ENCODE measurements around the gene MAPK13.
"Not testable (repeated sequence)": the region's sequence is repeated elsewhere in the genome, so short reads cannot be mapped to it uniquely, and the experiment has no call there.

MAPK13 gene

DNA sequence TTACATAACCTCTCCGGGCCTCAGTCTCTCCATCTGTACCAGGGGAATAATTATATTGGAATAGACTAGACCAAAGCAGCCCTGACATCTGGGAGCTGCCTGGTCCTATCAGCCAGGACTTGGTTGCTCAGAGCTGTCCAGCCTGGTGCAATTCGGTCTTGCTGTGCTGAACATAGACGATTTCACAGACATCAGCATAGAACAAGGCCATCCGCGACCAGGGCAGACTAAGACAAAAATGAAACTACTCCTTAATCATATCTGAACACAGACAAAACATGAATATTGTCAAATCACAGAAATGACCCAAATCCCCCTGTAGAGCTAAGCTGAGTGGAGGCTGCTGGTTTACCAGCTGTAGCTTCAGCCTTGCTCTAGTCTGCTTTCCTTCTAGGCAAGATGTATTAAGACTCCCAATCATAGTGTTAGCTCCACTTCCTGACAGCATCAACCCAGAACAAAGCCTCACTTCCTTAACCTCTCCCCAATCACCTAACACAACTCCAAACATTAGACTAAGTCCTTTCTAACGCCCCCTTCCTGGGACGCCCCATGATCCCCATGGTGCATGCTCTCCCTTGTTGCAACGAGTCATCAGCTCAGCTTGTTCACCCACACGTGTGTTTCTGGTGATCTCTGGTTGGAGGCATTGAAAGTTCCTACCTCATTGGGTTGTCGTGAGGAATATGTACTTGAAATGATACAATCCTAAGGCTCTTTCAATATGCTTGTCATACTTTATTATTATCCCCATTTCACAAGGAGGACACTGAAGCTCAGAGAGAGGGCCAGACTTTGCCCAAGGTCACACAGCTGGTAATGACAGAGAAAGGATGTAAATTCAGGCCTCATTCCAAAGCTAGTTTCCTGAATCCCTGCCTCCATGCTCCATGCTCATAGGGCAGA lies 3.5 kb upstream of the MAPK13 start:
- no peak for DNase-seq (ENCODE audit: low read depth in 2 of 3, low spot score in 2 of 3)

DNA sequence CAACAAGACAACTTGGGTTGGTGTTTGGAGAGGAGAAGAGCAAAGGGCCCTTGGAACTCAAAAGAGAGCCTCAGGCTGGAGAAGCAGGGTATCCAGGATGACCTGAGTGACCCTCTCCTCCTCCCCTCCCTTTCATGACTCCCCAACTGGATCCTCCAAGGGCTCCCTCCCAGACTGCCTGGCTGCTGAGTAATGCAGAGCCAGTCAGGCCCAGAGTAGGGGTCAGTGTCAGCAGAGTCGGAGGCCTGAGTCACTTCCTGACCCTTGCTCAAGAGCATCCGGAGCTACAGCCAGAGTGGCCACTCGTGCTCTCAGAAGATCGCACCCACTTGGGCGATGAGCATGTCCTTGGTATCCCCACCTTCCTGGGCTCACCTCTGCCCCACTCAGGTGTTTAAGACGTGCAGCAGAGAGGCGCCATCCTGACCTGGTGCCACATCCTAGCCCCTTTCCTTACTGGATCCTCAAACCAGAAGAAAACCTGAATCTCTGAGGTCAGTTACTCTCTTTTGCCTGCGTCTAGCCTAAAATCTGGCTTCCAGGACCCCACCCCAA lies 2.8 kb upstream of the MAPK13 start:
- DNase-seq (ENCODE audit: low read depth in 2 of 3, low spot score in 2 of 3): no peak

DNA sequence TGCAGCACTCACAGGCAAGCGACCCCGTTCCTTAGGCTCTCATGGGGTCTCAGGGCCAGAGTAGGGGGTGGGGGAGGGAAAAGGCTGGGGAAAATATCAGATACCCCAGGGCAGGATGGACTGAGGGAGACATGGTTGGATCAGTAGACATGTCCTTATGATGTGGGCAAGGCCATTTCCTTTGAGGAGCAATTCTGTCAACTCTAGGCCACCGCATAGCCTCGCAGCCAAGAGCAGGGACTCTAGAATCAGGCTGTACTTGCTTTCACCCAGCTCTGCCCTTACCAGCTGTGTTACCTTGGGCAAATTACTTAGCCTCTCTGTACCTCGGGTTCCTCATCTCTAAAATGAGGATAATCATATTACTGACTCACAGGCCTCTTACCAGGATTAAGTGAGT lies 2.2 kb upstream of the MAPK13 start:
- DNase-seq (ENCODE audit: low read depth in 2 of 3, low spot score in 2 of 3): no peak

DNA sequence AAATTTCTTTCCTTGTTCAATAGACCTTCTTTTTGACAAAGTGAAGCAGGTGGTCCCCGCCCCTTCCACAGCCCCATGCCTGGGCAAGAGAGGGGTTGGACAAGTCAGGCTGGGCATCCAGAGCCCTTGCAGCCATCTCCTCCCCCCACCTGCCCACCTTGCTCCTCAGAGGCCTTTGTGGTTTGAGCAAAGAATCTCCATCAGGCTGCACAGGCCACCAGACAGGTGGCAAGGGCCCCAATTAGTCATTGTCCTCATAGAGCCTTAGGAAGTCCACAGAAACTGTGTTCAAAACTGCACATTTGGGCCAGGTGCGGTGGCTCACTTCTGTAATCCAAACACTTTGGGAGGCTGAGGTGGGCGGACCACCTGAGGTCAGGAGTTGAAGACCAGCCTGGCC lies 1.5 kb upstream of the MAPK13 start:
- DNase-seq (ENCODE audit: low read depth in 2 of 3, low spot score in 2 of 3): no peak

- not testable (repeated sequence) for DNase-seq (ENCODE audit: low read depth in 2 of 3, low spot score in 2 of 3)
These were observed 979 bp upstream of the MAPK13 start for GRCh38 chr6:36129334-36129733.

GRCh38 chr6:36130667-36131510 lies 576 bp downstream of the MAPK13 start:
- peak; percentile 40 to 61 (median 54) for DNase-seq (ENCODE audit: low read depth in 2 of 3, low spot score in 2 of 3)

DNA sequence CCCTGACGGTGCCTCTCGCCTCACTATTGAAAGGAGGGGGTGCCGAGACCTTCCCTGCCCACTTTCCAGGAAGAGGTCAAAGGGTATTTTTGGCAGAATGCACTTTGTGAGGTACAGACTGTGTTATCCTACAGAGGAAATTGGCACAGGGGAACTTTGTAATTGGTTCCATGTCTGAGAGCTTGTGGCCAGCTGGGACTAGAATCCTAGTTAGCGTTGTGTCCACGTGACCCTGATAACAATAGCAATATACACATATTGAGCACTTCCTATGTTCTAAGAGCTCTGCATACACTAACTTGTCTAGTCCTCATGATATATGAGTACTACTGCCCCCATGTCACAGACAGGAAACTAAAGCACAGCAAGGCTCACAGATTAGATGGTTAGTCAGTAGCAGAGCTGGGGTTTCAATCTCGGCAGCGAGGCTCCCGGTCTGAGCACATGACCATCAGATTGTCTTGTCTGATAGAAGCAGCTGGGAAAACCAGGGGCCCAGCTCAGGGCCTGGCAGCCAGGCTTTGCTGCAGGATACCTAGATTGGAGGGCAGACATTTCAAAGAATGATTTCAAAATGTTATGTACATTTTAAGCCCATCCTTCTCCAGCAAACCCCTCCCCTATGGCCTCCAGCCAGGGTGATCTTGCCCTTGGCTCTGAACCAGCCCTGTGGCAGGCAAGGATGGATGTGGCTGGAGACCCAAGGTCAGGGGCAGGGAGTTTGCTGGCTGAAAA lies 1.4 kb downstream of the MAPK13 start:
- DNase-seq (ENCODE audit: low read depth in 2 of 3, low spot score in 2 of 3): peak in 1 of 3 experiments; percentile 41

GRCh38 chr6:36132246-36132895 lies 2.1 kb downstream of the MAPK13 start:
- DNase-seq (ENCODE audit: low read depth in 2 of 3, low spot score in 2 of 3): no peak

DNA sequence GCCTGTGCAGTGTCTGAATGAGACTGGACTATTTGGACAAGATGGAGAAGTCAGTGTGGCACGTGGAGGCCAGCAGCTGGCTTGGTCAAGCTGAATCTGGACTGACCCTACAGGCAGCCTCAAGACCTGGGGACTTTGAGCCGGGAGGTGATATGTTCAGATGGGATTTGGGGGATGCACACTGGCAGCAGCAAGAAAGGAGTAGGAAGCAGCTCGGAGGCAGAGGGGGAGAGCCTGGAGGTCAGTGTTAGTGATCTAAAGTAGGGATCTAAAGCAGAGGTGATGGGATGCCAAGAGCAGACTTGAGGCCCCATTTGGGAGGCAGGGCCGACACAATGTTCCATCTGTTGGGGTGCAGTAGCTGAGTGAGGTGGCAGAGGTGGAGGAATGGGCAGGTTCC lies 2.8 kb downstream of the MAPK13 start:
- DNase-seq (ENCODE audit: low read depth in 2 of 3, low spot score in 2 of 3): no peak

DNA sequence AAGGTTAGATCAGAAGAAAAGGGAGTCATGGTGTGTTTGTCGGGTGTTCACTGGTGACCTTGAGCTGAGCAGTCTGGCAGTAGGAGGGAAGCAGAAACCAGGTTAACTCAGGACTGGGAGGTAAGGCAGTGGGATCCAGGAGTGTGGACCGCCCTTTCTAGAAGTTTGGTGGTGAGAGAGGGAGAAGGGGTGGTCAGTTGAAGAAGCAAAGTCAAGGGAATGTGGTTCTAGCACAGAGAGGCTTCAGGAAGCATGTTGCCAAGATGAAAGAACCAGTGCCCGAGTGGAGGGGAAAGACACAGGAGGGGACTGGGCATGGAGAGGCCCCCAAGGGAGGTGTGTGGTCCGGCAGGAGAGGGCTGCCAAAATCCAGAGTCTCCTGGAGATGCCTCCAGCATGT lies 3.6 kb downstream of the MAPK13 start:
- DNase-seq (ENCODE audit: low read depth in 2 of 3, low spot score in 2 of 3): no peak

DNA sequence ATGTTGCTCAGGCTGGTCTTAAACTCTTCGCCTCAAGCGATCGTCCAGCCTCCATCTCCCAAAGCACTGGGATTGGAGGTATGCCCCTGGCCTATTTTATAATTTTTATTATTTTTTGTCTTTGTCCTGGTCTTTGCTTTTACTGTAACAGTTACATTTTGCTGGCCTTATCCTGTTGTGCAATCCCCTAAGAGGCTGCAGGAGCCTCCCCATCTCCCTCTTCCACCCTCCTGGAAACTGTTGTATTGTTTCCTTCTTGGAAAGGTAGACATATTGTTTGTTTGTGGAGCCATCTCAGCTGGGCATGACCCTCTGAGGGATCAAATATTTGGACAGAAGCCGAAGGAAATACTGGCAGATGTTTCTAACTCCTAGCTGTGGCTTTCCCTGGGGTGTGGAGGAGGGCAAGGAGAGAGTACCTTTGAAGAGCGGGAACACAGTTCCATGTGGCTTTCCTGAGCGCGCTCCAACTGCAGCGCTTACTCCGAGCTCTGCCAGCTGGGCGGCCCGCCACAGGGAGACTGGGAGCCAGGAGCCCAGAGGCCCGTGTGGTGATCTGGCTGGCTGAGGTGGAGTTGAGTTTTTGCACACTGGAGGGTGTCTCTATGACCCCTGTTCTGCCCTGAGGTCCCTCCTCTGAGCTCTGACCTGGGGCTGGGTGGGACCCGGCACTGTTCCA lies 4.9 kb downstream of the MAPK13 start:
- no peak for DNase-seq (ENCODE audit: low read depth in 2 of 3, low spot score in 2 of 3)

GRCh38 chr6:36136034-36136433 lies 5.7 kb downstream of the MAPK13 start:
- no peak for DNase-seq (ENCODE audit: low read depth in 2 of 3, low spot score in 2 of 3)

DNA sequence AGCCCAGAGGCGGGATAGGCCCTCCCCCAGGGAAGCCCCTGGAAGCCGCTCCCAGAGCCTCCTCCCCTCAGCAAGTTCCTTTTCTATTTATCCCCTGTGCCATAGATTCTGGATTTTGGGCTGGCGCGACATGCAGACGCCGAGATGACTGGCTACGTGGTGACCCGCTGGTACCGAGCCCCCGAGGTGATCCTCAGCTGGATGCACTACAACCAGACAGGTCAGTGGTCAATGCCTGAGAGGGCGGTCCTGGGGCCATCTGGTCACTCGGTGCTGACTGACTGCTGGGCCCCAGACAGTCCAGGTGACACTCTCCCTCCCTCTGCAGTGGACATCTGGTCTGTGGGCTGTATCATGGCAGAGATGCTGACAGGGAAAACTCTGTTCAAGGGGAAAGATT lies 6.2 kb downstream of the MAPK13 start:
- DNase-seq (ENCODE audit: low read depth in 2 of 3, low spot score in 2 of 3): no peak

- no peak for DNase-seq (ENCODE audit: low read depth in 2 of 3, low spot score in 2 of 3)
These were observed 8.4 kb downstream of the MAPK13 start for GRCh38 chr6:36138667-36139066.

GRCh38 chr6:36139431-36139830 lies 9.1 kb downstream of the MAPK13 start:
- no peak for DNase-seq (ENCODE audit: low read depth in 2 of 3, low spot score in 2 of 3)

DNA sequence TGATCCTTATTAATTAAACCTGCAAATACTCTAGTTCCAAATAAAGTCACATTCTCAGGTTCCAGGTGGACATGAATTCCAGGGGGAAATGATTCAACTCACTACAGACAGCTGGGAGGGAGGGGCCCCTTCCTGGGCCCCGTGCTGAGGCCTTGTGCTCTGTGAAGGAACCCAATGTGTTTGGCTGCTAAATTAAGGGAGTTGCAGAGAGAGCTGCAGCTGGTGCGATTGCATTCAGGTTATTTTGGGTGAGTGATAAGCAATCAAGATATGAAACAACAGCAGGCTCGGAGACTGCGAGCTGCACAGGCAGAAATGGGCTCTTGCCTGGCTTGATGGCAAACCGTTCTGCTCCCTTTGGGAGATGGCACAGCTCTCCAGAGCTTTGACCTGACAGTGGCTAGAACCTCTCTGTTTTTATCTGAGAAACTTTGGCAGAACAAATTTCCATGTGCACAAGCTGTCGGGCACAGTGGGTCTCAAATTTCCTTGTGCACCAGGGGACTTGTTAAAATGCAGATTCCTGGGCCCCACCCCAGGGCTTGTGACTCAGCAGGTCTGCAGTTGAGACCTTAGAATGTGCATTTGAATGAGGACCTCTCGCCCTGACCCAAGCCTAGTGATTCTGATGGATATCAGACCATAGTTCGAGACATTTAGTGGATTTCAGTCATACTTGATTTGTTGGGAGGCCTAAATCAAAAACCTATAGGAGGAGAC lies 9.8 kb downstream of the MAPK13 start:
- no peak for DNase-seq (ENCODE audit: low read depth in 2 of 3, low spot score in 2 of 3)

DNA sequence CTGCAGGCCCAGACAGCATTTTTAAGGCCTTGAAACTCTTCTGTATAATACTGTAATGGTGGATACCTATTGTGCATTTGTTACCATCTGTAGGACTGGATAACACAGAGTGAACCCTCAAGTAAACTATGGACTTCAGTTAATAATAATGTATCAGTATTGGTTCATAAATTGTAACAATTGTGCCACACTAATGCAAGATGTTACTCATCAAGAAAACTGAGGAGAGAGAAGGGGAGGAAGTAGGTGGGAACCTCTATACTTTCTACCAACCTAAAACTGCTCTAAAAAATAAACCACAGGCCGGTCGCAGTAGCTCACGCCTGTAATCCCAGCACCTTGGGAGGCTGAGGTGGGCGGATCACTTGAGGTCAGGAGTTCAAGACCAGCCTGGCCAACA lies 10.8 kb downstream of the MAPK13 start:
- no peak for DNase-seq (ENCODE audit: low read depth in 2 of 3, low spot score in 2 of 3)

DNA sequence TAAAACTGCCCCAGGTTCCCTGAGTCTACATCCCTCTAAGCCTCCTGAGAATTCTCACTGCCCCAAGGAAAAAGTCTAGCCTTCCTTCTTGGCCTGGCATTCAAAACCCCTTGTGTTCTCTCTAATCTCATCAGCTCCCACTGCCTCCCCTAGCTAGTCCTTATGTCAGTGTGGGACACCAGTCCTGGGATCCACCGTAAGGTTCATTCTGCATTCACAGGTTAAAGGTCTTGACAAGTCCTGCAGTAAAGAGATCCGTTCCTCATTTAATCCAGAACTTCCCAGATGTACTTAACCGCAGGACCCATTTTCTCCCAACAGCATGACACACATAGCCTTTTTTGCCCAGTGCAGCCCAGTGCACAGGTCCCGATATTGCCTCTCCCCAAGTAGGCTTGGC lies 11.6 kb downstream of the MAPK13 start:
- DNase-seq (ENCODE audit: low read depth in 2 of 3, low spot score in 2 of 3): no peak
